HCT116 (cell line): ENCODE results near the gene NSUN7. TPM values are rescaled to one million over a fixed set of nuclear protein-coding genes. Genes with fewer than 3 reads are reported as not detected.

Experiments used
- ATAC-seq: fragments of 200-7000 bp; cut with Tn5 transposase; 2 replicates; pipeline ENCODE4 v1.9.1; 2020; ENCODE audit warnings: mild to moderate bottlenecking, moderate library complexity
- BruUV-seq: library from RNA; stranded (reverse); fragments of 400-500 nt; replicated peaks from 2 replicates; lab custom pipeline; 2021; lab: Mats Ljungman, UMichigan
- CTCF ChIA-PET: fragments of 300-600 bp; sonication (Branson Sonifier 250); formaldehyde crosslinking; loops from one replicate; lab custom pipeline; 2021; ENCODE audit warnings: antibody characterized with exemption; lab: Charles Lee
- POLR2A ChIA-PET: fragments of 300-600, 350-600 bp; sonication (Branson Sonifier 250); formaldehyde crosslinking; loops from one replicate; lab custom pipeline; 2021; ENCODE audit warnings: antibody characterized with exemption; lab: Charles Lee
- RAD21 ChIA-PET, 2 experiments: fragments of 300-600 bp; sonication (Branson Sonifier 250); formaldehyde crosslinking; loops; one replicate each; lab custom pipeline; 2023; ENCODE audit warnings: low total read pairs in 2 of 2; ENCODE audit not compliant: uncharacterized antibody in 2 of 2, unreplicated experiment in 2 of 2, low non-redundant PET in 1 of 2; lab: Charles Lee
- DNase-seq: peaks from one replicate; pipeline ENCODE4 v3.0.0-alpha.2; 2010; ENCODE audit warnings: low read depth, low spot score
- H2AFZ ChIP-seq: fragments of 200-600 bp; shearing (Covaris generic), sonication (generic); 2 replicates; pipeline ENCODE4 v1.6.1; 2017; ENCODE audit warnings: low read depth, mixed run types, mixed read lengths, antibody characterized with exemption, low read length; ENCODE audit not compliant: poor library complexity, severe bottlenecking
- H3K27ac ChIP-seq: 2 replicates; pipeline ENCODE4 v1.5.1; 2012; ENCODE audit warnings: low read depth, low read length
- H3K27me3 ChIP-seq: fragments of 200-600 bp; sonication (generic); 2 replicates; pipeline ENCODE4 v1.6.1; 2016; ENCODE audit warnings: mixed run types, low read length, mixed read lengths; ENCODE audit not compliant: insufficient read depth
- H3K36me3 ChIP-seq, 2 experiments: fragments of 200-500 bp in 1 of 2; fragments of 200-600 bp in 1 of 2; sonication (Bioruptor generic) in 1 of 2; sonication (generic) in 1 of 2; 2 replicates each; pipeline versions ENCODE4 v1.5.1 to v1.6.1; 2014 to 2016; ENCODE audit warnings: low read length in 2 of 2, inconsistent platforms in 1 of 2, mixed read lengths in 1 of 2, mixed run types in 1 of 2; ENCODE audit not compliant: insufficient read depth in 2 of 2, control insufficient read depth in 1 of 2
- H3K4me1 ChIP-seq, 2 experiments: fragments of 200-600 bp in 1 of 2; sonication (generic) in 1 of 2; 2 replicates each; pipeline versions ENCODE4 v1.5.1 to v1.6.1; 2012 to 2017; ENCODE audit warnings: low read length in 2 of 2, inconsistent platforms in 1 of 2, mild to moderate bottlenecking in 1 of 2, mixed read lengths in 1 of 2, mixed run types in 1 of 2, moderate library complexity in 1 of 2; ENCODE audit not compliant: insufficient read depth in 2 of 2, control insufficient read depth in 1 of 2
- H3K4me2 ChIP-seq: fragments of 200-600 bp; sonication (generic); 2 replicates; pipeline ENCODE4 v1.6.1; 2017; ENCODE audit warnings: mixed run types, low read length, mixed read lengths
- H3K4me3 ChIP-seq, 2 experiments: fragments of 200-600 bp in 1 of 2; sonication (generic) in 1 of 2; replicated peaks in 1 of 2; 2 replicates each; pipeline ENCODE4 v1.5.1; 2011 to 2016; ENCODE audit warnings: low read length in 2 of 2, control low read depth in 1 of 2, low read depth in 1 of 2, mild to moderate bottlenecking in 1 of 2, mixed read lengths in 1 of 2, mixed run types in 1 of 2
- H3K79me2 ChIP-seq: fragments of 200-600 bp; sonication (generic); 2 replicates; pipeline ENCODE4 v1.6.1; 2017; ENCODE audit warnings: mild to moderate bottlenecking, mixed run types, low read length, moderate library complexity, mixed read lengths; ENCODE audit not compliant: insufficient read depth
- H3K9ac ChIP-seq: fragments of 200-600 bp; sonication (generic); 2 replicates; pipeline ENCODE4 v1.6.1; 2016; ENCODE audit warnings: low read length, mixed read lengths
- H3K9me2 ChIP-seq: fragments of 200-600 bp; sonication (generic), shearing (Covaris generic); 2 replicates; pipeline ENCODE4 v1.6.1; 2017; ENCODE audit warnings: mixed run types, mild to moderate bottlenecking, moderate library complexity; ENCODE audit not compliant: insufficient read depth
- H3K9me3 ChIP-seq, 2 experiments: fragments of 200-500 bp in 1 of 2; fragments of 200-600 bp in 1 of 2; sonication (Bioruptor generic) in 1 of 2; sonication (generic) in 1 of 2; 2 replicates each; pipeline ENCODE4 v1.6.1; 2014 to 2017; ENCODE audit warnings: low read length in 2 of 2, mixed read lengths in 2 of 2, inconsistent platforms in 1 of 2, low read depth in 1 of 2, mild to moderate bottlenecking in 1 of 2, mixed run types in 1 of 2, moderate library complexity in 1 of 2; ENCODE audit not compliant: control insufficient read depth in 1 of 2, insufficient read depth in 1 of 2
- H4K20me1 ChIP-seq: fragments of 200-600 bp; sonication (generic), shearing (Covaris generic); 2 replicates; pipeline ENCODE4 v1.6.1; 2017; ENCODE audit warnings: mixed run types, mild to moderate bottlenecking, moderate library complexity; ENCODE audit not compliant: insufficient read depth
- CTCF ChIP-seq, 3 experiments: fragments of 200-600 bp in 1 of 3; sonication (generic) in 1 of 3; IDR thresholded peaks in 2 of 3; conservative IDR thresholded peaks in 1 of 3; 2 replicates each; pipeline ENCODE4 v1.5.1; 2012 to 2017; ENCODE audit warnings: low read depth in 2 of 3, low read length in 2 of 3, antibody characterized with exemption in 1 of 3, borderline replicate concordance in 1 of 3, control low read depth in 1 of 3, mild to moderate bottlenecking in 1 of 3, mixed read lengths in 1 of 3, mixed run types in 1 of 3, moderate library complexity in 1 of 3; ENCODE audit not compliant: insufficient read depth in 1 of 3
- EGR1 ChIP-seq: IDR thresholded peaks from 2 replicates; pipeline ENCODE4 v1.6.1; 2012; ENCODE audit warnings: low read depth
- EZH2 ChIP-seq: fragments of 200-600 bp; sonication (generic); IDR thresholded peaks from 2 replicates; pipeline ENCODE4 v1.6.1; 2017; ENCODE audit warnings: antibody characterized with exemption, mixed run types
- EZH2phosphoT487 ChIP-seq: fragments of 200-600 bp; IDR thresholded peaks from 2 replicates; pipeline ENCODE4 v1.6.1; 2018; ENCODE audit warnings: antibody characterized with exemption, borderline replicate concordance
- FOSL1 ChIP-seq: IDR thresholded peaks from 2 replicates; pipeline ENCODE4 v1.6.1; 2012; ENCODE audit warnings: low read depth
- JUND ChIP-seq: IDR thresholded peaks from 2 replicates; pipeline ENCODE4 v1.6.1; 2012
- POLR2A ChIP-seq: IDR thresholded peaks from 2 replicates; pipeline ENCODE4 v1.7.0; 2011; ENCODE audit warnings: borderline replicate concordance; ENCODE audit not compliant: insufficient read depth, insufficient read length; ENCODE audit errors: extremely low read depth
- POLR2AphosphoS5 ChIP-seq: IDR thresholded peaks from 2 replicates; pipeline ENCODE4 v1.6.1; 2011; ENCODE audit warnings: mild to moderate bottlenecking, low read depth, low read length, moderate library complexity
- SIN3A ChIP-seq: IDR thresholded peaks from 2 replicates; pipeline ENCODE4 v1.6.1; 2012; ENCODE audit warnings: low read depth
- SP1 ChIP-seq: IDR thresholded peaks from 2 replicates; pipeline ENCODE4 v1.6.1; 2012; ENCODE audit warnings: low read depth
- SRF ChIP-seq: IDR thresholded peaks from 2 replicates; pipeline ENCODE4 v1.6.1; 2012; ENCODE audit warnings: low read depth
- ZBTB33 ChIP-seq: IDR thresholded peaks from 2 replicates; pipeline ENCODE4 v1.6.1; 2011; ENCODE audit warnings: mild to moderate bottlenecking, low read length, moderate library complexity; ENCODE audit not compliant: insufficient replicate concordance; ENCODE audit errors: extremely low read depth
- ZFX ChIP-seq: fragments of 450-650 bp; IDR thresholded peaks from 2 replicates; pipeline ENCODE4 v1.6.1; 2017
- ZNF274 ChIP-seq: fragments of 200-500 bp; sonication (Bioruptor generic); IDR thresholded peaks from 2 replicates; pipeline ENCODE4 v1.6.1; 2014; ENCODE audit warnings: mild to moderate bottlenecking, low read depth, low read length, inconsistent platforms
- intact Hi-C: fragments of 100-400 bp; cut with micrococcal nuclease; formaldehyde crosslinking; loops from 2 replicates; pipeline ENCODE4 v1.10.0; 2022
- total RNA-seq: library from RNA; stranded (reverse); gene quantifications from one replicate; pipeline ENCODE4 v1.2.1, GENCODE V29; 2021; ENCODE audit not compliant: unreplicated experiment
- TF ChIP-seq, protein P1 (sequence below): IDR thresholded peaks from 2 replicates; pipeline ENCODE4 v1.6.1; 2012

NSUN7 gene
- total RNA-seq, 1 experiment from 2014 or later: 0.07 TPM

DNA sequence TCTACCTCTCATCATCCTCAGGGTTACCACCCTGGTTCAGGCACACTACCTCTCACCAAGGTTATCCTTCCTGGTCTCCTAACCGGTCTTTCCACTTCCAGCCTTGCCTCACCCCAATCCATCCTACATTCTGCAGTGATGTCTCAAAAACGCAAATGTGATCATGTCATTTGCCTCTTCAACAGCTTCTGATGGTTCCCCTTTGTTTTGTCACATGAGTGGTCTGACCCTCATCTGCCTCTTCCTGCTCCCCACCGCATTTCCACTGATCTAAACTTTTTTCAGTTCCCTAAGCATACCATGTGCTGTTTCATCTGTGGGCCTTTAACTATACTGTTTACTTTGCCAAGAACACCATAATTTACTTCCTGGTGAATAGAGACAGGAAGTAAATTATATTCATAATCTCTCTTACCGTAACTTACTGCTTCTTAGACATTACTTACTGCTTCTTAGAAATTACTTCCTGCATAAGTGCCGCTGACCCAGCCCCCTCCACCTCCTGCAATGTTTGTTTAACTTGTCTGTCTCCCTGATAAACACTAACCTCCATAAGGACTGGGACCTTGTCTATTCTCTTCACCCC lies 27.1 kb upstream of the NSUN7 start:
- ChIA-PET CTCF (no interaction called here), RAD21 (no interaction called here), POLR2A (no interaction called here)
- no peak overlapping the region for H3K27ac ChIP-seq
- TF ChIP-seq CTCF (IDR thresholded peaks at IDR 0.05 in 2 of 3, conservative IDR thresholded peaks at IDR 0.05 in 1 of 3; ENCODE audit: borderline replicate concordance in 1 of 3, insufficient read depth in 1 of 3, low read depth in 2 of 3, low read length in 2 of 3): no peak
- no peak for TF ChIP-seq EZH2
- no peak for TF ChIP-seq ZFX
- TF ChIP-seq FOSL1: no peak
- no peak for TF ChIP-seq SRF
- TF ChIP-seq ZBTB33: no peak
- no peak for TF ChIP-seq POLR2A
- TF ChIP-seq EZH2phosphoT487: no peak
- TF ChIP-seq EGR1: no peak
- no peak for TF ChIP-seq ZNF274
- no peak for TF ChIP-seq SIN3A
- TF ChIP-seq, protein P1, sequence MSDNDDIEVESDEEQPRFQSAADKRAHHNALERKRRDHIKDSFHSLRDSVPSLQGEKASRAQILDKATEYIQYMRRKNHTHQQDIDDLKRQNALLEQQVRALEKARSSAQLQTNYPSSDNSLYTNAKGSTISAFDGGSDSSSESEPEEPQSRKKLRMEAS: no peak
- no peak for TF ChIP-seq POLR2AphosphoS5
- no peak for TF ChIP-seq SP1
- TF ChIP-seq JUND: no peak
- H2AFZ ChIP-seq: peak overlapping the region; percentile 10
- ATAC-seq (no peak), DNase-seq (no peak)
- H3K4me1 ChIP-seq: peaks cover 0 to 20% of the 10 kb centered on the region in 2 experiments; a peak in 3 of 4 replicates
- BruUV-seq: no TSS peak
- H3K27me3 ChIP-seq: no peaks in the 10 kb centered on the region
- H3K4me3 ChIP-seq: no peak overlapping the region
- no peaks in the 10 kb centered on the region for H4K20me1 ChIP-seq
- H3K9me3 ChIP-seq: no peaks in the 10 kb centered on the region
- no peak overlapping the region for H3K4me2 ChIP-seq
- intact Hi-C loops: no loop called here
- no peaks in the 10 kb centered on the region for H3K36me3 ChIP-seq
- H3K9me2 ChIP-seq: no peaks in the 10 kb centered on the region
- no peak overlapping the region for H3K9ac ChIP-seq
- no peaks in the 10 kb centered on the region for H3K79me2 ChIP-seq
